Measurements from ENCODE around the gene SLC46A3.

SLC46A3 gene

GRCh38 chr13:28735481-28736029, 16.8 kb upstream of the SLC46A3 start:
- ChIA-PET POLR2A (no interaction called here), CTCF (interaction anchor here (0.7 kb wide), 1 partner anchor 8 kb away, joined by 3 read pairs; no protein-coding TSS in a partner anchor)
- TF ChIP-seq, protein P1, sequence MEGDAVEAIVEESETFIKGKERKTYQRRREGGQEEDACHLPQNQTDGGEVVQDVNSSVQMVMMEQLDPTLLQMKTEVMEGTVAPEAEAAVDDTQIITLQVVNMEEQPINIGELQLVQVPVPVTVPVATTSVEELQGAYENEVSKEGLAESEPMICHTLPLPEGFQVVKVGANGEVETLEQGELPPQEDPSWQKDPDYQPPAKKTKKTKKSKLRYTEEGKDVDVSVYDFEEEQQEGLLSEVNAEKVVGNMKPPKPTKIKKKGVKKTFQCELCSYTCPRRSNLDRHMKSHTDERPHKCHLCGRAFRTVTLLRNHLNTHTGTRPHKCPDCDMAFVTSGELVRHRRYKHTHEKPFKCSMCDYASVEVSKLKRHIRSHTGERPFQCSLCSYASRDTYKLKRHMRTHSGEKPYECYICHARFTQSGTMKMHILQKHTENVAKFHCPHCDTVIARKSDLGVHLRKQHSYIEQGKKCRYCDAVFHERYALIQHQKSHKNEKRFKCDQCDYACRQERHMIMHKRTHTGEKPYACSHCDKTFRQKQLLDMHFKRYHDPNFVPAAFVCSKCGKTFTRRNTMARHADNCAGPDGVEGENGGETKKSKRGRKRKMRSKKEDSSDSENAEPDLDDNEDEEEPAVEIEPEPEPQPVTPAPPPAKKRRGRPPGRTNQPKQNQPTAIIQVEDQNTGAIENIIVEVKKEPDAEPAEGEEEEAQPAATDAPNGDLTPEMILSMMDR (IDR thresholded peaks at IDR 0.05; ENCODE audit: control extremely low read depth, extremely low read depth, low read depth, missing control alignments): no peak
- no peak for DNase-seq (ENCODE audit: extremely low spot score)

DNA sequence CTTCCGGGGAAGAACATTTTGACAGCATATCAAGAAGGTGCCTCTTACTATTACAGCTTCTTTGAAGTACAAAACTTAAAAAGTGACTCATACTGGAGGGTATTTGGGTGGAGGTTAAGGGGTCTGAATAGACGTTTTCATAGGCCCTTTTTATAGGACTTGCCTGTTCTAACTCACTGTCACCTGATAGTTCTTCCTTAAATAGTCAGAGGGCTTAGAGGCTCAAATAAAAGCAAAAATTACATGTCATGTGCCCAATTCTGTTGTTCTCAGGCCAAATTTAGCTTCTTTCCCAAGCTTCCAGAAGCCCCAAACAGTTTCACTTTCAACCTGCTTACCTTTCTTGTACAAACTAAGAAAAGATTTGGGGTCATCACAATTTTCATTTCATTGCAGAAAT, 16.1 kb upstream of the SLC46A3 start:
- POLR2A ChIA-PET: no interaction called here
- TF ChIP-seq, protein P1 (IDR thresholded peaks at IDR 0.05; ENCODE audit: control extremely low read depth, extremely low read depth, low read depth, missing control alignments): no peak
- CTCF ChIA-PET: no interaction called here
- no peak for DNase-seq (ENCODE audit: extremely low spot score)

DNA sequence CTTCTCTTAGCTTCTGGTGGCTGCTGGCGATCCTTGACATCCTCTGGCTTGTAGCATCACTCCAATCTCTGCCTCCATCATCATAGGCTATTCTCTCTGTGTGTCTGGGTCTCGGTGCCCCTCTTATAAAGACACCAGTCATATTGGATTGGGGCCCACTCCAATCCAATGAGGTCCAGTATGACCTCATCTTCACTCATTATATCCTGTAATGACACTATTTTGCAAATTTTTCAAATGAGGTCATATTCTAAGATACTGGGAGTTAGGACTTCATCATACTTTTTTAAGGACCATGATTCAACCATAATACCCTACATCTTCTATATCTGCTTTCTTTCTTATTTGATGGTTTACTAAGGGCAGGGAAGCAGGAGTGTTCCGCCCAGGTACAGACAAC, 12.0 kb upstream of the SLC46A3 start:
- DNase-seq (ENCODE audit: extremely low spot score): no peak
- ChIA-PET POLR2A (no interaction called here), CTCF (no interaction called here)
- TF ChIP-seq, protein P1 (IDR thresholded peaks at IDR 0.05; ENCODE audit: control extremely low read depth, extremely low read depth, low read depth, missing control alignments): no peak

DNA sequence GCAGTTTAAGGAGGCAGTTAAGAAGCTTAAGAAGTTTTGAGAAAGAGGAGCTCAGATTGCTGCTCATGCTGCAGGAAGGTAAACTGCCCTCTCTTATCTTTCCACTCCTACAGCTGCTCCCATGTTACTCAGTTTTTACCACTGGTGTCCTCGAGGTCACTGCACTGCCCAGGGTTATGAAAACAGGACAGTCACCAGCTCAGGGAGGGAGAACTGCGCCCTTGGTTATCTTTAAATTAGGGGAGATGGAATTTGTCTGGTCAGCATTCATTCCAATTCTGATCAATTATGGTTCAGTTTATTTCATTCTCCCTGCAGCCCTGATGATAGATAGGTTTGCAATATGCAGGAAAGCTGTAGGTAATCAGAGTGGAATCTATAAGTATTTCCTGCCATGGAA, 10.8 kb upstream of the SLC46A3 start:
- ChIA-PET CTCF (interaction anchor here (1.4 to 3.4 kb wide), 3 partner anchors 11 to 14 kb away, joined by 3 to 15 read pairs (median 5); partner anchors contain the start of gene SLC46A3), POLR2A (no interaction called here)
- no peak for DNase-seq (ENCODE audit: extremely low spot score)
- TF ChIP-seq, protein P1 (IDR thresholded peaks at IDR 0.05; ENCODE audit: control extremely low read depth, extremely low read depth, low read depth, missing control alignments): no peak

DNA sequence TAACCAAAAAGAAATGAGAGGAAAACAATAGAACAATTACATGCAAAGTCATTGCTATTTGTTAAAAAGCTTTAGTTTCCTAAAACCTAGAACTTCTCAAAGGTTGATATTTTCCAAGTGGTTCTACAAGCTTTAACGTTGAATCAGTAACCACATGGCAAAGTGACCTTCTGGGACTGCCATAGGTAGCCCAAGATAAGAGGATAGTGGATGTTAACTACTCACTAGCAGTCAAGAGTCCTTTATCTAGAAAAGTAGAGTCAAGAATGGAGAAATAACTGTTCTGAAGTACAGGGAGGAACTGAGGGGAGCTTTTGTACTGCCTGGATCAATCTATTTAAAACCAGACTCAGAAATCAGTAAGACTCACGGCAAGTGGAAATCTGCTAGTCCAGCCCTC, 9.9 kb upstream of the SLC46A3 start:
- POLR2A ChIA-PET: no interaction called here
- CTCF ChIA-PET: interaction anchor here (1.4 to 3.4 kb wide), 3 partner anchors 10 to 15 kb away, joined by 3 to 15 read pairs (median 5); partner anchors contain the start of gene SLC46A3
- no peak for DNase-seq (ENCODE audit: extremely low spot score)
- TF ChIP-seq, protein P1 (IDR thresholded peaks at IDR 0.05; ENCODE audit: control extremely low read depth, extremely low read depth, low read depth, missing control alignments): no peak

GRCh38 chr13:28725046-28725610, 6.4 kb upstream of the SLC46A3 start:
- ChIA-PET POLR2A (no interaction called here), CTCF (no interaction called here)
- TF ChIP-seq, protein P1 (IDR thresholded peaks at IDR 0.05; ENCODE audit: control extremely low read depth, extremely low read depth, low read depth, missing control alignments): no peak
- no peak for DNase-seq (ENCODE audit: extremely low spot score)

Measured in GM10248 (cell line).